Endothelial cell of umbilical vein (primary cell): ENCODE results near the gene ADARB1. TPM values are rescaled to one million over a fixed set of nuclear protein-coding genes. Genes with fewer than 3 reads are reported as not detected.
A peak's percentile ranks its signal among the peaks of the same experiment; 100 is the strongest.

Experiments used
- BruUV-seq: library from RNA; stranded (reverse); fragments of 400-500 nt; replicated peaks from 2 replicates; lab custom pipeline; 2021; lab: Mats Ljungman, UMichigan
- CTCF ChIA-PET: fragments of 300-600, 350-600 bp; sonication (Branson Sonifier 250); formaldehyde crosslinking; loops from one replicate; lab custom pipeline; 2021; ENCODE audit warnings: antibody characterized with exemption, inconsistent platforms; lab: Charles Lee
- POLR2A ChIA-PET: fragments of 300-600, 350-600 bp; sonication (Branson Sonifier 250); formaldehyde crosslinking; loops from one replicate; lab custom pipeline; 2021; ENCODE audit warnings: antibody characterized with exemption, inconsistent platforms; lab: Charles Lee
- DNase-seq: peaks from one replicate; pipeline ENCODE4 v3.0.0-alpha.2; 2011; ENCODE audit warnings: low read depth, low spot score
- FAIRE-seq: peaks from 2 replicates; lab custom pipeline; 2011; peaks lifted over from hg19 to GRCh38; lab: Jason Lieb, UNC
- H2AFZ ChIP-seq: 2 replicates; pipeline ENCODE4 v1.6.0; 2012; ENCODE audit warnings: low read depth, low read length, control low read depth, inconsistent platforms
- H3K27ac ChIP-seq: 2 replicates; pipeline ENCODE4 v1.5.1; 2011; ENCODE audit warnings: low read depth, mild to moderate bottlenecking, control low read depth, low read length, moderate library complexity; ENCODE audit not compliant: insufficient read depth
- H3K27me3 ChIP-seq, 2 experiments: 2 replicates each; pipeline versions ENCODE4 v1.6.0 to v1.6.1; 2011; ENCODE audit warnings: low read length in 2 of 2, mixed read lengths in 1 of 2; ENCODE audit not compliant: control insufficient read depth in 2 of 2, insufficient read depth in 2 of 2
- H3K36me3 ChIP-seq, 2 experiments: 2 replicates in 1 of 2; 3 replicates in 1 of 2; pipeline ENCODE4 v1.5.1; 2011; ENCODE audit warnings: low read length in 2 of 2, mild to moderate bottlenecking in 1 of 2, moderate library complexity in 1 of 2; ENCODE audit not compliant: control insufficient read depth in 2 of 2, insufficient read depth in 2 of 2; ENCODE audit errors: extremely low read depth in 1 of 2
- H3K4me1 ChIP-seq: 3 replicates; pipeline ENCODE4 v1.5.1; 2011; ENCODE audit warnings: mild to moderate bottlenecking, low read length; ENCODE audit not compliant: control insufficient read depth, insufficient read depth; ENCODE audit errors: extremely low read depth
- H3K4me2 ChIP-seq: 2 replicates; pipeline ENCODE4 v1.6.1; 2011; ENCODE audit warnings: low read length, control low read depth, mixed read lengths; ENCODE audit not compliant: insufficient read depth
- H3K4me3 ChIP-seq, 3 experiments: fragments of 200-600 bp in 1 of 3; sonication (generic), shearing (Covaris generic) in 1 of 3; replicated peaks in 1 of 3; 2 replicates each; pipeline ENCODE4 v1.5.1; 2011 to 2016; ENCODE audit warnings: control low read depth in 3 of 3, low read length in 3 of 3, mild to moderate bottlenecking in 2 of 3, inconsistent platforms in 1 of 3, low read depth in 1 of 3, moderate library complexity in 1 of 3; ENCODE audit not compliant: insufficient read depth in 1 of 3
- H3K79me2 ChIP-seq: 2 replicates; pipeline ENCODE4 v1.6.0; 2012; ENCODE audit warnings: low read length, inconsistent platforms; ENCODE audit not compliant: control insufficient read depth, insufficient read depth
- H3K9ac ChIP-seq: replicated peaks from 2 replicates; pipeline ENCODE3; 2011; ENCODE audit warnings: low read length, control low read depth; ENCODE audit not compliant: insufficient read depth; ENCODE audit errors: extremely low read depth
- H3K9me1 ChIP-seq: replicated peaks from 3 replicates; pipeline ENCODE4 v1.6.0; 2011; ENCODE audit warnings: mild to moderate bottlenecking, low read length; ENCODE audit not compliant: control insufficient read depth, insufficient read depth; ENCODE audit errors: extremely low read depth
- H3K9me3 ChIP-seq: replicated peaks from 2 replicates; pipeline ENCODE4 v1.5.1; 2012; ENCODE audit warnings: low read length, inconsistent platforms; ENCODE audit not compliant: control insufficient read depth, insufficient read depth
- H4K20me1 ChIP-seq: replicated peaks from 2 replicates; pipeline ENCODE3; 2011; ENCODE audit warnings: mild to moderate bottlenecking, low read length; ENCODE audit not compliant: control insufficient read depth, insufficient read depth; ENCODE audit errors: extremely low read depth
- EZH2 ChIP-seq: IDR thresholded peaks from 2 replicates; pipeline ENCODE4 v1.6.1; 2012; ENCODE audit warnings: borderline replicate concordance, low read depth, mild to moderate bottlenecking, moderate library complexity, low read length, inconsistent platforms; ENCODE audit not compliant: severe bottlenecking
- FOS ChIP-seq: IDR thresholded peaks from 2 replicates; pipeline ENCODE4 v1.6.1; 2011; ENCODE audit warnings: mild to moderate bottlenecking, low read length, moderate library complexity, borderline replicate concordance; ENCODE audit not compliant: insufficient read depth
- POLR2A ChIP-seq: IDR thresholded peaks from 2 replicates; pipeline ENCODE4 v1.6.1; 2012; ENCODE audit warnings: low read depth, mild to moderate bottlenecking, control low read depth, low read length
- POLR2AphosphoS5 ChIP-seq: IDR thresholded peaks from 2 replicates; pipeline ENCODE4 v1.6.1; 2012; ENCODE audit warnings: low read depth, mild to moderate bottlenecking, control low read depth, low read length, moderate library complexity; ENCODE audit not compliant: insufficient read depth
- dilution Hi-C: fragments of 300-500 bp; cut with MboI; formaldehyde crosslinking; loops from one replicate; pipeline ENCODE4 v1.15.0; 2019; ENCODE audit warnings: low sequenced_read_pairs; ENCODE audit not compliant: extremely low pct_ligation_motif_present
- intact Hi-C: fragments of 100-400 bp; cut with micrococcal nuclease; formaldehyde crosslinking; loops from one replicate; pipeline ENCODE4 v1.10.0; 2022
- polyA plus RNA-seq, 4 experiments: library from polyadenylated mRNA; depleted of rRNA in 3 of 4; stranded (reverse) in 3 of 4; unstranded in 1 of 4; fragments of >200 nt; gene quantifications; 2 replicates each; pipeline versions ENCODE4 v1.2.1 to v1.2.3, GENCODE V29; 2011 to 2012; ENCODE audit warnings: missing spikeins in 1 of 4
- total RNA-seq: library from RNA; stranded (reverse); gene quantifications from 2 replicates; pipeline ENCODE4 v1.2.3, GENCODE V29; 2021
- TF ChIP-seq, protein P1 (sequence below): IDR thresholded peaks from 2 replicates; pipeline ENCODE4 v1.6.1; 2011; ENCODE audit not compliant: insufficient read depth, insufficient read length

Gene ADARB1
- total and polyA plus RNA-seq, 2 donors (not counting 3 experiments of a cell fraction or from before 2014, with no cell fraction given): 32.5 to 54.3 TPM

GRCh38 chr21:45112371-45112770 is 38.0 kb downstream of the ADARB1 start:
- H3K4me3 ChIP-seq: no peak overlapping the region
- H3K36me3 ChIP-seq: no peaks in the 10 kb centered on the region
- H4K20me1 ChIP-seq: no peaks in the 10 kb centered on the region
- no peak overlapping the region for H3K9ac ChIP-seq
- FAIRE-seq (no peak), DNase-seq (no peak)
- intact Hi-C loops: no loop called here
- ChIA-PET CTCF (interaction anchor here (1.3 to 1.5 kb wide), 2 partner anchors 10 to 26 kb away, joined by 3 to 4 read pairs; no protein-coding TSS in a partner anchor), POLR2A (no interaction called here)
- no peaks in the 10 kb centered on the region for H3K9me1 ChIP-seq
- no peaks in the 10 kb centered on the region for H3K27me3 ChIP-seq
- dilution Hi-C loops: no loop called here
- peaks cover 37% of the 10 kb centered on the region for H3K4me1 ChIP-seq
- peaks cover 23% of the 10 kb centered on the region for H3K79me2 ChIP-seq
- no peaks in the 10 kb centered on the region for H3K9me3 ChIP-seq
- no peak overlapping the region for H3K4me2 ChIP-seq
- no peak overlapping the region for H2AFZ ChIP-seq
- TF ChIP-seq POLR2A (no peak), FOS (no peak), POLR2AphosphoS5 (no peak)
- TF ChIP-seq, protein P1, sequence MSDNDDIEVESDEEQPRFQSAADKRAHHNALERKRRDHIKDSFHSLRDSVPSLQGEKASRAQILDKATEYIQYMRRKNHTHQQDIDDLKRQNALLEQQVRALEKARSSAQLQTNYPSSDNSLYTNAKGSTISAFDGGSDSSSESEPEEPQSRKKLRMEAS: no peak
- no TSS peak for BruUV-seq
- H3K27ac ChIP-seq: no peak overlapping the region

DNA sequence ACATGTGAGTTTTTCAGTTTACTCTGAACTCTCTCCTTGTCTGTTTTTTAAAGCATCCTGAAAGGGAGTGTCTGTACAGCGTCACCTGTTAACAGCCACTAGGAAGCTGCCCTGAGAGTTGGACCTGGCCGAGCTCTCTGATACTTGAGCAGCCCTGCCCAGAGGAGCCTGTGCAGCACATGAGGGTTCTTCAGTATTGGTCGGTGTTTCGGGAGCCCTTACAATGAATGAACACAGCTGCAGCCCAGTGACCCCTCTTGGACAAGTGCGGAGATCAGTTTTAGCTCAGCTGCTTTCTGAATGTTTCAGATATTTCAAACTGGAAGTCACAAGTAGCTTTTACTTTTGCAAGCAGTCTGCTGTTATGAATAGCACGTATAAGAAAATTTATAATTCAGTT is 39.2 kb downstream of the ADARB1 start:
- dilution Hi-C loops (no loop called here), intact Hi-C loops (no loop called here)
- BruUV-seq: no TSS peak
- H2AFZ ChIP-seq: no peak overlapping the region
- TF ChIP-seq EZH2: no peak
- no peak for TF ChIP-seq FOS
- TF ChIP-seq, protein P1: no peak
- H3K79me2 ChIP-seq: peaks cover 16% of the 10 kb centered on the region
- FAIRE-seq (peak; percentile 42), DNase-seq (no peak)
- ChIA-PET POLR2A (no interaction called here), CTCF (interaction anchor here (1.4 to 8.9 kb wide), 3 partner anchors 11 to 15 kb away, joined by 8 to 64 read pairs (median 14); no protein-coding TSS in a partner anchor)
- no peaks in the 10 kb centered on the region for H4K20me1 ChIP-seq
- no peak overlapping the region for H3K27ac ChIP-seq
- no peak overlapping the region for H3K4me2 ChIP-seq
- no peaks in the 10 kb centered on the region for H3K36me3 ChIP-seq
- H3K4me1 ChIP-seq: peaks cover 37% of the 10 kb centered on the region
- H3K9ac ChIP-seq: no peak overlapping the region
- H3K9me1 ChIP-seq: no peaks in the 10 kb centered on the region
- H3K4me3 ChIP-seq: no peak overlapping the region
- no peaks in the 10 kb centered on the region for H3K27me3 ChIP-seq
- no peaks in the 10 kb centered on the region for H3K9me3 ChIP-seq
